Measurements from ENCODE around the gene CHGA. TPM values are rescaled to one million over a fixed set of nuclear protein-coding genes. Genes with fewer than 3 reads are reported as not detected.

CHGA gene
- total RNA-seq, 1 donor from 2014 or later, result not detected

DNA sequence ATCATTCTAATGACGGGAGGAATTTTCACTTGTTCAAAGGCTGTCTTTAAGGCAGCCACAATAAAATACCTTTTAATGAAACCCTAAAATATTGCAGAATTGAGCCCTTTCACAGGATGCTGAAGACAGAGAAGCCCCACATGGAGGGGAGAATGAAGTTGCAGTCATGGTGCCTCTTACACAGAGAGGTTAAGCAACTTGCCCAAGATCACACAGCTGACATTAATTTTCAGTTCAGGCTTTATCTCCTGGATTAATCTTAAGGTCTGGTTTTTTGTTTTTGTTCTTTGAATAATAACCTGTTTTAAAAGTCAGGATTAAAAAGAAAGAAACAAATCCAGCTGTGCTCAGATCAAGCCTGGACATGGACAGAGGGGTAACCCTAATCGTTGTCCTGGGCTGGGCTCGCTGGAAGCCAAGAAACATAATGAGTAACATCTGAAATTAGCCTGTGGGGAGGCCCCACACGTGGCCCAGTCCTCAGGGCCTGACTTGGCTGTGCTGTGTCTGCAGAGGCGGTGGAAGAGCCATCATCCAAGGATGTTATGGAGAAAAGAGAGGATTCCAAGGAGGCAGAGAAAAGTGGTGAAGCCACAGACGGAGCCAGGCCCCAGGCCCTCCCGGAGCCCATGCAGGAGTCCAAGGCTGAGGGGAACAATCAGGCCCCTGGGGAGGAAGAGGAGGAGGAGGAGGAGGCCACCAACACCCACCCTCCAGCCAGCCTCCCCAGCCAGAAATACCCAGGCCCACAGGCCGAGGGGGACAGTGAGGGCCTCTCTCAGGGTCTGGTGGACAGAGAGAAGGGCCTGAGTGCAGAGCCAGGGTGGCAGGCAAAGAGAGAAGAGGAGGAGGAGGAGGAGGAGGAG, 8.0 kb downstream of the CHGA start:
- DNase-seq (ENCODE audit: low spot score), result no peak

DNA sequence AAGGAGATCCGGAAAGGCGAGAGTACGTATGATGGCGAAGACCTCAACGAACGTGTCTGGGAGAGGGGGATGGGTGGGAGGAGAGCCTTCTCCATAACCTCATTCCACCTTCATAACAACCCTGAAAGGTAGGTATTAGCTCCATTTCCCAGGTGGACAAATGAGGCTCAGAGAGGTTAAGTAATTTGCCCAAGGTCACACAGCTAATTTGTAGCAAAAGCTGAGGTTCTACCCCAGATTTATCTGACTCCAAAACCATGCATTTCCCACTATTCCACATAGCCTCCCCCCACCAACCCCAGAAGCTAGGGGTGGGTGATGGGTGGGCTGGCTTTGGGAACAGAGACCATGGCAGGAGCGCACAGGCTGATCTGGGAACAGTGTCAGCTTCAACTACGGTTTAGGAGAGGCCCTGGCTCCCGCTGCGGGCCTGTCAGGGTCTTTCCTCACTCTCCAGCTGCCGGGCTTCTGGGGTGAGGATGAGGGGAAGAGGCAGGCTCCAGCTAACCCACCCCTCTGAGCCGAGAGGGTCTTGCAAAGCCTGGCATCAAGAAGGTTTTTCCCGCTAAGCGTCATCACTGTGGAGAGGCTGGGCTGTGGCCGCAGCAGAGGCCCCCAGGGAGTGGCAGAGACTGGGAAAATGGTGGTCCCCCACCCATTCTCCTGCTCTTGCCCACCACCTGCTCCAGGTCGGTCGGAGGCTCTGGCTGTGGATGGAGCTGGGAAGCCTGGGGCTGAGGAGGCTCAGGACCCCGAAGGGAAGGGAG, 8.9 kb downstream of the CHGA start:
- DNase-seq (ENCODE audit: low spot score), result no peak

DNA sequence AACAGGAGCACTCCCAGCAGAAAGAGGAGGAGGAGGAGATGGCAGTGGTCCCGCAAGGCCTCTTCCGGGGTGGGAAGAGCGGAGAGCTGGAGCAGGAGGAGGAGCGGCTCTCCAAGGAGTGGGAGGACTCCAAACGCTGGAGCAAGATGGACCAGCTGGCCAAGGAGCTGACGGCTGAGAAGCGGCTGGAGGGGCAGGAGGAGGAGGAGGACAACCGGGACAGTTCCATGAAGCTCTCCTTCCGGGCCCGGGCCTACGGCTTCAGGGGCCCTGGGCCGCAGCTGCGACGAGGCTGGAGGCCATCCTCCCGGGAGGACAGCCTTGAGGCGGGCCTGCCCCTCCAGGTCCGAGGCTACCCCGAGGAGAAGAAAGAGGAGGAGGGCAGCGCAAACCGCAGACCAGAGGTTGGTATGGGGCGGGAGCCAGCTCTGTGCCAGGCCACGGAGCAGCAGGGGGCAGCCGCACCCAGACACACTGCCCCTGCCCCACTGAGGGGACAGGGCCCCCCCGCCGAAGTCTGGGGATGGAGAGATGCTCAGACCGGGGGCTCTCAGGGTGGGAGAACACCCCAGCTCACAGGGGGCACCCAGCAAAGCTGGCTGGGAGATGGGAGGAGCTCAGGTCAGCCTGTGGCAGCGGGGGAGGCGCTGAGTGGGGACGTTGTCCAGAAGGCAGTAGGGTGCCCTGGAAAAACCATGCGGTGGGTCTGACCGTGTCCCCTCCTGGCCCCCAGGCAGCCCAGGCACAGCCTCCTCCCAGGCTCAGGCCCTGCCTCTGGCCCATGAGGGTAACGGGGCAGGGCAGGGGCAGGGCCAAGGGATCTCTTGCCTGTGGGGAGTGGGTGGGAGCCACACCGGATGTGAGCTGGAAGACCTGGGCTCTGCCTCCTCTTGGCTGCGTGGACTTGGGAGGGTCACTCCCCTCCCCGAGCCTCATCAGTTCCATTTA, 9.8 kb downstream of the CHGA start:
- no peak for DNase-seq (ENCODE audit: low spot score)

DNA sequence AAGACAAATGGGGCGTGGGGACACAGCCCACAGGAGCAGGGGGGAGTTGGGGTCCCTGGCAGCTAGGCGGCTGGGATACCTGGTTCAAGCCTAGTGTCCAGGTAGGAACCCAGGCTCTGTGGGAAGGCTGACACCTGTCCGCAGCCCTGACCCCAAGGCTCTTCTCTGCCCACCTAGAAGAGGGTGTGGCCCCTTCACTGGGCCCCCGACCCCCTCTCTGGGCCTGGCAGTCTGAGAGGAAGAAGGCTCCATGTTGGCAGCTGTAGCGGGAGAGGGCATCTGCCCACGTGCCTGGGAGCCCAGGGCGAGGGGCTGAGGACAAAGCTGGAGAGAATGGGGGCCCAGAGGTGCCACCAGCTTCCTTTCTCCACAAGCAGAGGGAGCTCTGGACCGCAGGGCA, 10.5 kb downstream of the CHGA start:
- no peak for DNase-seq (ENCODE audit: low spot score)

DNA sequence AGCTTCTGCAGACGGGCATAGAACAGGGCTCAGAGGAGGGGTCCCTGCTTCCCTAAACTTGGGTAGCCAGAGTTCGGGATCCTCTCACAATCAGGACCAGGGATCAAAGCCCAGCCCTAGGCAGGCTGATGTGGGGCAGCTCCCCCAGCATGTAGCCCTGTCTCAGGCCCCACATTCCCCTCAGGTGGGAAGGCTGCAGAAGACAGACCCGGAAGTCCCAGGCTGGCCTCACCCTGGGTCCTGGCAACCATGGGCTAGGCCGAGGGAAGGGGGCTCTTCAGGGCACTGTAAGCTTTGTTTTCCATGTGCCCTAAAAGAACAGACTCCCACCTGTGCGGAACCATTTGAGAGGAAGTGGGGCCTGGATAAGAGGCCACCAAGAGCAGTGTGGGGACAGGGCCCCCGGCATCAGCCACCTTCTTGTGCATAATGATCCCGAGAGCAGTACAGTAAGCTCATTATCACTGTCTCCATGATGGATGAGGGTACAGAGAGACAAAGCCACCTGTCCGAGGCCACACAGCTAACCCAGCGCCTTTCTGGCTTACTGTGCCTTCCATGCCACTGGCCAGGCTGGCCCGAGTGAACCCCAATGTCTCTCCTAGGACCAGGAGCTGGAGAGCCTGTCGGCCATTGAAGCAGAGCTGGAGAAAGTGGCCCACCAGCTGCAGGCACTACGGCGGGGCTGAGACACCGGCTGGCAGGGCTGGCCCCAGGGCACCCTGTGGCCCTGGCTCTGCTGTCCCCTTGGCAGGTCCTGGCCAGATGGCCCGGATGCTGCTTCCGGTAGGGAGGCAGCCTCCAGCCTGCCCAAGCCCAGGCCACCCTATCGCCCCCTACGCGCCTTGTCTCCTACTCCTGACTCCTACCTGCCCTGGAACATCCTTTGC, 11.5 kb downstream of the CHGA start:
- DNase-seq (ENCODE audit: low spot score), result no peak

DNA sequence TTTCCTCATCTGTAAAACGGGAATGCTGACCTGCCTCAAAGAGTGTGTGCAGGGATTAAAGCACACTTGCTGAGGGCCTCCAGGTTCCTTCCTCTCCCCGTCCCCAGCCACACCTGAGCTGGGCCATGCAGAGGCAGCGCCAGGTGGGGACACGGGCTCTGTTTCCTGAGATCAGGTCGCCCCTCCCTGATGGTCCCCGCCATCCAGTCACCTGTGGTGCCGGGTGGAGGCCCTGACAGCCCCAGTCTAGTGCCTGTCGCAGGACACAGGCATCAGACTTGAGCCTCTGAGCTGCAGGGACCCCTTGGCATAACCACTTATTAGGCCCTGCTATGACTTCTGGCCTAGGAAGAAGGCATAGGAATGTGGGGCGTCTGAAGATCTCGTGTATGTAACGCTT, 12.5 kb downstream of the CHGA start:
- DNase-seq (ENCODE audit: low spot score), result no peak

DNA sequence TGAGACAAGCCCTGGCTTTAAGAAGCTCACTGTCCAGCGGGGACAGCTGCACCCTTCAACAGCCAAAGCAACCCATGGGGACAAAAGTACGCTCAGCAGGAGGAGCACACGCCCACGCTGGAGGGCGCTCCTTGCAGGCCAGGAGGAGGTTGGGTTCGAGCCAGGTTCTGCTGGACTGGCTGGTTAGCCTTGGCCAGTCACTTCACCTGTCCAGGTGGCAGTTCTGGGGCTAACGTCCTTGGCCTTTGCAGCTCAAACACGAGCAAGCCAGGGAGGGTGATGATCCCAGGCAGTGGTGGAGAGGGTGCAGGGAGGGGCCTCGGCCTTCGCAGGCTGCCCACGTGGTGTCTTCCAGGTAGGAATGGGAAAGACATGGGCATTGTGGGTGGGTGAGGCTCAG, 13.1 kb downstream of the CHGA start:
- no peak for DNase-seq (ENCODE audit: low spot score)

DNA sequence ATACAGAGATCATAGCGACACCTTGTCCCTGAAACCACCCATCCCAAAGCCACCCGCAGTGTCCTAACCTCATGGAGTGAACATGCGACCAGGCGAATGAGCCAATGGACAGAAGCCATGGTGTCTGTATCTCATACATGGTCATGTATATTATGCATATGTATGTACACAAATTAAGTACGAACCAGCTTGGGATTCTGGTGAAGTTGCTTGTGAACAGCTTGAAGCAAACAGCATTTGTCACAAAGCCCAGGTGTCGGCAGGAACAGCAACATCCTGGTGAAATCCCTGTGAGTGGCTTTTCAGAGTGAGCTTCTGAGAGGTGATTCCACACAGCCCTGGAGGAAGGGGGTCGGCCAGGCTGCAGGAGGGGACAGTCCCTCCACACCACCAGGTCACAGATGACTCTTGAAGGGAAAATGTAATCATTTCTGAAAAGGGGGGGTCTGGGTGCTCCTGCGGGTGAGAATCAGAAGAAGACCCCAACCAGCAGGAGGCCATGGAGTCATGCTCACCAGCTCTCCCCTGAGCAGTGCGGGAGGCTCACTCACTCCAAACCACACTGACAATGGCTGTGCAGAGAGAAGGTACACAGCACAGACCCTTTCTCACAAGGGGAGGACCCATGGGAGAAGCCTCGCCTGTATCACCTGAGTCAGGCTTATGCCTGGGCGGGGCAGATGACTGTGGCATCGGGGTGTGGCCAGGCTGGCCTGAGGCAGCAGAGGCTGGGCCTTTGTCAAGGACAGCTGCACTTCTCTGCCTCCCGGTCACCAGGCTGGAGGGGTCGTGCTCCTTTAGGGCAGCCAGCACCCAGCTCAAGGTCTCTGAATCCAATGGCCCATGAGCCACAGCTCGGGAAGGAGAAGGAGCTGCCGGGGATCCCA, 14.3 kb downstream of the CHGA start:
- DNase-seq (ENCODE audit: low spot score), result no peak

DNA sequence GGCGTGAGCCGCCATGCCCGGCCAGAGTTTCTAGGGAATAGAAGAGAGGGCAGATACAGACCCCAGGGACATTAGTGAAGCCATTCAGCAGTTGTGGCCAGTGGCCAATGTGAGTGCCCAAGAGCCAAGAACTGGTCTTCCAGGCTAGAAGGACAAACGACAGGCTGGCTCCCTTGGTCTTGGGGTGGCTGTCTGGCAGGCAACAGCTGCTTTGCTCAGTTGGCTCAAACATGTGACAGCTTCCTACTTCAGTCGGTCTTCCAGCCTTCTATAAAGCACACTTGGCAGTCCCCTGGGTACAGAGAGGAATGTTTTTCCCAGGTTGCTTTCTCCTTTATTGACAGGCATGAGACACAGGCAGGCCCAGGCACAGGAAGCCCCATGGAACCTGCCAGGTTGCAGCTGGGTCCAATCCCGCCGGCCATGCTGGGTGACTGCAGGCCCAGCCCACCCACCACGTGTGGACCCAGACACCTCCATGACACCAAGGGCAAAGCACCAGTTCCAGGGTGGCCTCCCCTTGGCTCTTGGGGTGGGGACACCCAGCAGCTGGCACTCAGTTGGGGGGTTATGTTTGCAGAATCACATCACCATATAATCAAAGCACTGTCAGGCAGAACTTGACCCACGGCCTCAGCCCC, 15.4 kb downstream of the CHGA start:
- no peak for DNase-seq (ENCODE audit: low spot score)

DNA sequence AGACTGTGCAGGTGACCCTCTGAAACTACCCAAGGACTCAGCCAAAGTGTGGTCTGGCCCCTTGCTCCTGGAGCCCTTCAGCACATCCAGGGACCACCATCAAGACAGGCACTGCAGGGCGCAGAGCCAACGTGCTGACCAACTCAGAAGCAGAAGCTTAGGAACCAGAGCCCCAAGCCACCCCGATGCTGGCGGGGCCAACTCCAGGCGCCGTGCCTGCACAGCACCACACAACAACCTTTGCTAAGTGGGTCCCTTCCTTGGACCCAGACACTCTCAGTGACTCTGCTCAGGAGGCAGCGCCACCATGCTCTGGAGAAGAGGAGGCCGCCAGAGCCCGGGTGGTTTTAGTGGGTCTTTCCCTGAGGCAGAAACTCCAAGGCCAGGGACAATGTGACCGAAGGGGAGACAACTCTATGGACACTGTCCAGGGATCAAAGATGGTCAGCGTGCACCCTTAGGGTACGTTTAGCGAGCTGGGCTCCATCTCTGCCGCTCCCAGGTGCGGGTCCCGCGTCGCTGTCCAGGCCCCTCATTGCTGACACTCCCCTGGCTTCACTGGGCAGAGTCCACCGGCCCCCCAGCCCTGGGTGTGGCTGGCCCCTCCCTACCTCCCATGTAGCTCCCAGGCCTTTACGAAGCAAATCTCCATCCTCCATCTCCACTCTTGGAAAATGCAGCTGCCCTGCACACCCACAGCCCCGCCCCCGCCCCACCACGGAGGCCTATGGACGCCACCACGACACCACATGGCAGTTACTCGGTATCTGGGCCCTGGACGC, 16.1 kb downstream of the CHGA start:
- no peak for DNase-seq (ENCODE audit: low spot score)

DNA sequence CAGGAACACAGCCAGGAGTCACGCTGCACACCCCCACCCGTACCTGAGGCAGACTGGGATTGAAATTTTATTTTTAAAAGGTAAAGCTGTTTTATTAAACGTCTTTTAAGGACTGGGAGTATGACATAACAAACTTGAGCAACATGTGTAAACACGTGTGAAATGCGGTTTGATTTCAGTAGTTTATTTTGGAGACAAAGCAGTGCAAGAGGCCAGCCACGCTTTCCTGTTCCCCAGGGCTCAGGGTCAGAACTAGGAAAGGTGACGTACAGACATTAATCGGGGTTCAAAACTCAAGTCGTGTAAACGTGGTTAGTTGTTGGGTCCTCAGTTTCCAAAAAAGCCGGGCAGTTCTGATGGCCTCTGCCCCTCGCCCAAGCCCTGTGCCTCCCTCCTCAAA, 16.7 kb downstream of the CHGA start:
- no peak for DNase-seq (ENCODE audit: low spot score)

DNA sequence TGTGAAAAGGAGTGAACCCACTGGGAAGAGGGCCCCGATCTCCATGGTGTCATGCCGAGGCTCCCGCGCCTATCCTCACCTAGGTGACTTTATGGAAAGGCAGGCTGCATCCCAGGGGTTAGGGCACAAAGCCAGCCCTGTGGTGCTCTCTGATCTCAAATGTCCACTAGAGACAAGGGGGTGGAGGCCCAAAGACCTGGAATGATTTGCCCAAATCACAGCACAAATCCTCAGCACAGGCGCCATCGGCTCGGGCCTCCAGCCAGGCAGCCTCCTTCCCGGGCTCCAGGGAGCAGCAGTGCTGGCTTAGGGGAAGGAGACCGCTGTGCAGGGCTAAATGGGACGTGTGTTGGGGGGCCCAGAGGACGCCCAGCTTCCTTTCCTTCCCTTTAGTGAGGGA, 17.6 kb downstream of the CHGA start:
- DNase-seq (ENCODE audit: low spot score), result no peak

DNA sequence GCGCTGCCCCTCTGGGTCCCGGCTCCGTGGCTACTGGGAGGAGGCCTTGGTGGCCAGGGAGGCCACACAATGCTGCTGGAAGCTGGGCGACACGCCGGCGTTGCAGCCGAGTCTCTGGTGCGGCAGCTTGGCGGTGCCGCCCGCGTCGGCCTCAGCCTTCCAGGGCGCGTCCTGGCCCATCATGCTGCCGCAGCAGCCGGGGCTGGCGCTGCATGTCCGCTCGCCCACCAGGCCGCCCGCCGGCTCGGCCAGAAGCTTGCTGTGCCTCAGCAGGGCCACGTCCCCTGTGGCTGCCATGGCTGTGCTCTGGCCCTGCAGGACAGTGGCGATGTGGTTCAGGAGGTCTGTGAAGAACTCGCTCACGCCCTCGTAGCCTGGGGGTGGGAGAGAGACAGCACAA, 18.6 kb downstream of the CHGA start:
- no peak for DNase-seq (ENCODE audit: low spot score)

DNA sequence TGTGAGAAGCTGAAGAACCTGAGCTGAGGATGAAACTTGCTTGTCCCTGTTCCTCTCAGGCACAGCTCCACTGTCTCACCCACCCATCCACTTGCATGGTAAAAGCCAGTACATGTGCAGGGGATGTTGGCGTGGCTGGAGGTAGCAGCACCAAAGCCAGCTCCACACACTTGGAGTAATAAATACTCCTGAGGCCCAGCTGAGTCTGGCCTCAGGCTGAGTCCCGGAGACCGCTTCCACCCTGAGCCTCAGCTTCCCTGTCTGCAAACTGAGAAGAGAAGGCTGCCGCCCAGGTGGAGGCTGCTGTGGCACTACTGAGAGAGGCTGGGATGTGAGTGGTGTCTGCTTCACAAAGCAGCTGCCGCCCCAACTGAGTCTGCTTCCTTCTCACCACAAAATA, 19.2 kb downstream of the CHGA start:
- DNase-seq (ENCODE audit: low spot score), result no peak

DNA sequence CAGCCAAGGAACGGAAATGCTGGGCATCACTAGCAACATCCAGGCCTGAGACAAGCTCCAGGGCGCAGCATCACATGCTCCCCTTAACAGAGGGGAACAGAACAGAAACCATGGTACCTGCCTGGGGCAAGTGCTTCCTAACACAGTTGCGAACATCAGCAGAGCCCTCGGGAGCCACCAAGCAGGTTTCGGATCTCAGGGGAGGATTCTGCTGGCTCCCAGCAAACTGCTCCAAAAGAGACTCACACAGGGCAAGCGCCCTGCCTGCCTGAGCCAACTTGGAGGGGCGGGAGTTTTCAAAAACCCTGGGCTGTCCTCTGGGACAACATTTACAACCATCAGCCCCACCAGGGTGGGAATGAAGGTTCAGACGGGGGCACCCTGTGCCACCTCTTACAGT, 19.6 kb downstream of the CHGA start:
- DNase-seq (ENCODE audit: low spot score), result no peak

DNA sequence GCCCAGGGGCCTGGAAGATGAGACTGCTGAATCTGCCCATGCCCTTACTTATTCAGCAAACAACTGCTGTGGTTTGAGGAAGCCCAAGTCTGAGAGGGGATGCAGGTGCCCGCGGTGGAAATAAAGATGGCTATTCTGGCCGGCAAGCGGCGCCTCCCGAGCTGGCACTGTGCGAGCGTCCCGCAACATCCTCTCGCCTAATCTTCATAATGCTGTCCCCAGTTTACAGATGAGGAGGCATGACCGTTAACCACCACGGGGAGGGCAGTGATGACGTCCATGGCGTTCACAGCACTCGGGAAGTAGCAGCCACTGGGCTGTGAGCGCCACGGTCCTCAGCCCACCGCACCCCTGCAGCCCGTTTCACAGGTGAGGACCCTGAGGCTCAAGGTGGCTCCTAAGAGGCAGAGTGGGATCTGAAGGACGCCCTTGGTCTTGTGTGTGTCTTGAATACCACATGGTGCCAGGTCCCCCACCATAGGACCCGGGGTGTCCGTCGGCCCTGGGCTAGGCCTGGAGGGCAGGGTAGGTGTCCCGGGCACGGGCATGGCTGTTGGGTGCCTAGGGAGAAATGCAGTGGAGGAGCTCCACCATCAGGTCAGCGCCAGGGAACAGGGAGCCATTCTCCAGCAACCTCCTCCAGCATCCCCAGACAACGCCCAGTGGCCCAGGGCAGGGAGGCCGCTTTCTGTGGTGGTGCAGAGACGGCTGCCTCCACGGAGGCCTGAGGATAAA, 20.2 kb downstream of the CHGA start:
- no peak for DNase-seq (ENCODE audit: low spot score)

DNA sequence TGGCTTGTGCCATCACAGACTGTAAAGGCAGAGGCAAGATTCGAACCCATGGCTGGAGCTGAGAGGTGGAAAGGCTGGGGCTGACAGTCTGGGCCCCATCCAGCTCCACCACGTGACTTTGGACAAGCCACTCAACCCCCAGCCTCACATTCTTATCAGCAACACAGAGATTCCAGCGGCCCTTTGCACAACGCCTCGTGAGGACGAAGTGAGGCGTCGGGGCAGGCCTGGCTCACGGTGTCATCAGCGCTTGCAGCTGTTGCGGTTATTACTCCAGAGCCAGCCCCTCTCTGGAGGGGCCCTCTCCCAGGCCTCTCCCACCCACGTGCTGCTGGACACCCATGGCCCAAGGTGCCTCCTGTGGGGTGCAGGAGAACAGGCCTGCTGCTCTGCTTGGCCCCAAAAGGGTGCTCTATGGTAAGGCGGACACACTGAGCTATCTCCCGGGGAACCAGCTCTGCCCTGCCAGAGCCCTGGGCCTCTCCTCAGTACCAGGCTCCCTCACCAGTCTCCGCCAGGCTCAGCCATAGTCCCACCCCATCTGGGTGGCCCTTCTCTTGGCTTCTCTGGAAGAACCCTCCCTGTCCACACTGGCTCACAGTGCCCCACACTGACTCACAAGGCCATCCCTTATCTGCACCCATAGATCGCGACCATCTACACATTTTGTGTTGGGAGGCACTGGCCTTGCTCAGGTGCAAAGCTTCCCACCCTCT, 21.1 kb downstream of the CHGA start:
- no peak for DNase-seq (ENCODE audit: low spot score)

All from ureter (tissue), 1 donor.